ENCODE measurements around the gene SURF4.

DNA sequence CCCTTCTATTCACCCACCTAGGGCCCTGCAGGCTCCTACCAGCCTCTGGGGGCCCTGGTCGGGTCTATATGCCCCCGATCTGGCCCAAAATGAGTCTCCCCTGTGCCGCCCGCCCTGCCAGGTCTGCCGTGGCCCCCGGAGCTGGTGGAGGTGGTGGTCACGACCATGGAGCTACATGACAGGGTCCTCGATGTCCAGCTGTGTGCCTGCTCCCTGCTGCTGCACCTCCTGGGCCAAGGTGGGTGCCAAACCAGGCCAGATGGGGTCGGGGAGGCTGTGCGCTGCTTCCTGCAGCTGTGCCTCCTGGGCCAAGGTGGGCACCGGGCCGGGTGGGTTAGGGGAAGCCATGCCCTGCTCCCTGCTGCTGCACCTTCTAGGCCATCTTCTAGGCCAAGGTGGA is 24.4 kb upstream of the SURF4 start:
- no peak for TF ChIP-seq CTCF (IDR thresholded peaks at IDR 0.05; ENCODE audit: insufficient read depth, low read length)
- peak; percentile 26; the same call in 1 of the 2 replicates for TF ChIP-seq POLR2AphosphoS5 (IDR thresholded peaks at IDR 0.05; ENCODE audit: low read depth)
- TF ChIP-seq GABPA (IDR thresholded peaks at IDR 0.05; ENCODE audit: low read depth) = no peak
- TF ChIP-seq, protein P1, sequence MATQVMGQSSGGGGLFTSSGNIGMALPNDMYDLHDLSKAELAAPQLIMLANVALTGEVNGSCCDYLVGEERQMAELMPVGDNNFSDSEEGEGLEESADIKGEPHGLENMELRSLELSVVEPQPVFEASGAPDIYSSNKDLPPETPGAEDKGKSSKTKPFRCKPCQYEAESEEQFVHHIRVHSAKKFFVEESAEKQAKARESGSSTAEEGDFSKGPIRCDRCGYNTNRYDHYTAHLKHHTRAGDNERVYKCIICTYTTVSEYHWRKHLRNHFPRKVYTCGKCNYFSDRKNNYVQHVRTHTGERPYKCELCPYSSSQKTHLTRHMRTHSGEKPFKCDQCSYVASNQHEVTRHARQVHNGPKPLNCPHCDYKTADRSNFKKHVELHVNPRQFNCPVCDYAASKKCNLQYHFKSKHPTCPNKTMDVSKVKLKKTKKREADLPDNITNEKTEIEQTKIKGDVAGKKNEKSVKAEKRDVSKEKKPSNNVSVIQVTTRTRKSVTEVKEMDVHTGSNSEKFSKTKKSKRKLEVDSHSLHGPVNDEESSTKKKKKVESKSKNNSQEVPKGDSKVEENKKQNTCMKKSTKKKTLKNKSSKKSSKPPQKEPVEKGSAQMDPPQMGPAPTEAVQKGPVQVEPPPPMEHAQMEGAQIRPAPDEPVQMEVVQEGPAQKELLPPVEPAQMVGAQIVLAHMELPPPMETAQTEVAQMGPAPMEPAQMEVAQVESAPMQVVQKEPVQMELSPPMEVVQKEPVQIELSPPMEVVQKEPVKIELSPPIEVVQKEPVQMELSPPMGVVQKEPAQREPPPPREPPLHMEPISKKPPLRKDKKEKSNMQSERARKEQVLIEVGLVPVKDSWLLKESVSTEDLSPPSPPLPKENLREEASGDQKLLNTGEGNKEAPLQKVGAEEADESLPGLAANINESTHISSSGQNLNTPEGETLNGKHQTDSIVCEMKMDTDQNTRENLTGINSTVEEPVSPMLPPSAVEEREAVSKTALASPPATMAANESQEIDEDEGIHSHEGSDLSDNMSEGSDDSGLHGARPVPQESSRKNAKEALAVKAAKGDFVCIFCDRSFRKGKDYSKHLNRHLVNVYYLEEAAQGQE (IDR thresholded peaks at IDR 0.05; ENCODE audit: insufficient replicate concordance, low read depth) = no peak

Measured in HL-60 (cell line).